Coronary artery (tissue), 2 donors: ENCODE measurements around the gene NHSL2.

Source experiments
- DNase-seq: peaks from one replicate; pipeline ENCODE4 v3.0.0-alpha.2; 2017; ENCODE audit warnings: low spot score
- H3K27ac ChIP-seq, 2 donors: fragments of 200-600 bp; sonication (generic); one replicate each; pipeline ENCODE4 v1.5.1; 2016 to 2019
- H3K4me3 ChIP-seq: fragments of 200-600 bp; sonication (generic); 2 replicates; pipeline ENCODE4 v1.5.1; 2016; ENCODE audit warnings: mild to moderate bottlenecking, moderate library complexity
- TF ChIP-seq, protein P1 (sequence below): fragments of 200-600 bp; sonication (generic); IDR thresholded peaks from one replicate; pipeline ENCODE4 v1.5.1; 2019; ENCODE audit warnings: antibody characterized with exemption

NHSL2 gene

DNA sequence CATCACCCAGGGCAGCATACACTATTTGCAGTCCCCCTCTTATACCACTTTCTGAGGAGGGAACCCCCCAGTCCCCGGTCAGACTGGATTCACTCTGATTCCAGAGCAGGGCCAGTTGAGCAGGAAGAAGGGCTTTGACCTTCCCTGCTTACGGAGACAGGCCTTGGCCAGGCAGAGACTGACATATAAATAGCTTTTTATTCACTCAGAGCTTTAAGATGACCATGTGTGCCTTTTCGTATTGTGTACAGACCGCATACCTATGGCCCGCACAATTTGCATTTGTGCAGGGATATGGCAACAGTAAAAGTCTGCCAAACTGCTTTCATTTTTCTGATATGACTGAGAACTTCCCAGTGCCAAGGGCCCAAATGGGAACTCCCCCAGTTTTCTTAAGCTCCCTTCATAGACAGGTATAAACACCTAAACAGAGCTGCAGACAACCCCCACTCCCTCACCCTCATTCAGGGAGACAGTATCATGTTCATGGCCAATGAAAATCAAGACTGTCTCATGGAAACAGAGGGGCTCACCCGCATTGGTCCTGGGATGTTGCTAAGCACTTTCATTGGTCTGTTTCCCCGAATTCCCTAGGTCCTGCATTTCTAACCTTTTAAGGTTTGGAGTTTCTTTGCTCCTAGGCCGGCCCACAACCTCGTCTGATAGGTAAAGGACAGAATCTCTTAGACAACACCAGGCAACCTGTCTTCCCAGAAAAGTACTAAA is 135.1 kb downstream of the NHSL2 start:
- H3K27ac ChIP-seq = peak overlapping the region; percentile 59 to 82
- peak; percentile 72 for DNase-seq

DNA sequence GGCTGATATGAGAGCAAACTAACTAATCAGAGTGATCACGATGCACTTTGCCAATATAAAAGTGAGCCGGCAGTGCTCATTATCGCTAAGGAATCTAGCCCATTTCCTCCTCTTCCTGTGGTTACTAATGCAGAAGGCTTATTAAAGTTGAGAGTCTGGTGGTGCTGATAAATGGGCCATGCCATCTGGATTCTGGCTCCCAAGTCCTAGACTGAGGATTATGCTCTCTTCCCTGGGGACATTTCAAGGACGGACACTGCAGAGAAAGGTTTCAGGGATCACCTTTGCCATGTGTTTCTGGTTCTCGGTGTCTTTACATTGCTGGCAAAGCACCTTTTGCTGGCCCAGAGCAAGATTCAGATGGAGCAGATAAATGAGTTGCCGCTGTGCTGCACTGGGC is 135.8 kb downstream of the NHSL2 start:
- peak overlapping the region in 1 of 2 donors; percentile 82 for H3K27ac ChIP-seq

More for the DNA sequence above, 135.1 kb downstream of the NHSL2 start:
- H3K4me3 ChIP-seq = no peak overlapping the region
- TF ChIP-seq, protein P1, sequence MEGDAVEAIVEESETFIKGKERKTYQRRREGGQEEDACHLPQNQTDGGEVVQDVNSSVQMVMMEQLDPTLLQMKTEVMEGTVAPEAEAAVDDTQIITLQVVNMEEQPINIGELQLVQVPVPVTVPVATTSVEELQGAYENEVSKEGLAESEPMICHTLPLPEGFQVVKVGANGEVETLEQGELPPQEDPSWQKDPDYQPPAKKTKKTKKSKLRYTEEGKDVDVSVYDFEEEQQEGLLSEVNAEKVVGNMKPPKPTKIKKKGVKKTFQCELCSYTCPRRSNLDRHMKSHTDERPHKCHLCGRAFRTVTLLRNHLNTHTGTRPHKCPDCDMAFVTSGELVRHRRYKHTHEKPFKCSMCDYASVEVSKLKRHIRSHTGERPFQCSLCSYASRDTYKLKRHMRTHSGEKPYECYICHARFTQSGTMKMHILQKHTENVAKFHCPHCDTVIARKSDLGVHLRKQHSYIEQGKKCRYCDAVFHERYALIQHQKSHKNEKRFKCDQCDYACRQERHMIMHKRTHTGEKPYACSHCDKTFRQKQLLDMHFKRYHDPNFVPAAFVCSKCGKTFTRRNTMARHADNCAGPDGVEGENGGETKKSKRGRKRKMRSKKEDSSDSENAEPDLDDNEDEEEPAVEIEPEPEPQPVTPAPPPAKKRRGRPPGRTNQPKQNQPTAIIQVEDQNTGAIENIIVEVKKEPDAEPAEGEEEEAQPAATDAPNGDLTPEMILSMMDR = no peak

DNA sequence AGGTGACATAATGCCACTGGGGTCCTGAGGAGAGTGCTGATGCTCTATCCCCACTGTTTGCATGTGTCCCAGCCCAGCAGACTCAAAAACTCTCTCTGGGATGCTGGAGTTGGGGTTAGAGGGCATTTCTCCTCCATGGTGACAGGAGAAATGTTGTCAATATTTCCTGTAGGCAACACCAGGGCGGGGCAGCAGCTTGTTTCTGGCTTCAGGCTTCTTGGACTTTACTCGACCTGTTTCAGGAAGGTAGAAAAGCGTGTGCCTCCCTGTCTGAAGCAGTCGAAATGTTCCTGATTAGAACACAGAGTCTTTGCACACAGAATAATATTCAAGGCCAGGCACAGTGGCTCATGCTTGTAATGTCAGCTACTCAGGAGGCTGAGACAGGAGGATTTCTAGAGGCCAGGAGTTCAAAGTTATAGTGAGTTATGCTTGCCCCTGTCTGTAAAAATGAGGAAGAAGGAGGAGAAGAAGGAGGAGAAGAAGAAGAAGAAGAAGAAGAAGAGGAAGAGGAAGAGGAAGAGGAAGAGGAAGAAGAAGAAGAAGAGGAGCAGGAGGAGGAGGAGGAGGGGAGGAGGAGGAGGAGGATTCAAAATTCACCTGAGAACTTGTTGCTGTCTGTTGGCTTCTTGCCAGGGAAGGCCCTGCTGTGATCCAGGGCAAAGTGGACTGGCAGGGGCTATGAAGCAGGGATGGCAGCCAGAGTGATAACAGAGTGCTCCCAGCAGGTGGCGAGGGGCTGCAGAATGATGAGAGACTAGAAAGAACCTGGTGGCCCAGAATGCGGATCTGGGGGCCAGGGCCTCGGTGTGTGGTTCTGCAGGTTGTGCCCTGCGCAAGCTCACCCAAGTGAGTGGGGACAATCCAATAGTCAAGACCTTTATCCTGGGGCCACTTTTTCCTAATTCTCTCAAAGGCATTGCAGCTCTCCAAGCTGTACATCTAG is 138.1 kb downstream of the NHSL2 start:
- peak; percentile 28 for DNase-seq
- TF ChIP-seq, protein P1 = no peak
- H3K4me3 ChIP-seq = no peak overlapping the region
- H3K27ac ChIP-seq = no peak overlapping the region

More for the DNA sequence above, 135.8 kb downstream of the NHSL2 start:
- no peak overlapping the region for H3K4me3 ChIP-seq
- DNase-seq = peak; percentile 19
- TF ChIP-seq, protein P1 = no peak

DNA sequence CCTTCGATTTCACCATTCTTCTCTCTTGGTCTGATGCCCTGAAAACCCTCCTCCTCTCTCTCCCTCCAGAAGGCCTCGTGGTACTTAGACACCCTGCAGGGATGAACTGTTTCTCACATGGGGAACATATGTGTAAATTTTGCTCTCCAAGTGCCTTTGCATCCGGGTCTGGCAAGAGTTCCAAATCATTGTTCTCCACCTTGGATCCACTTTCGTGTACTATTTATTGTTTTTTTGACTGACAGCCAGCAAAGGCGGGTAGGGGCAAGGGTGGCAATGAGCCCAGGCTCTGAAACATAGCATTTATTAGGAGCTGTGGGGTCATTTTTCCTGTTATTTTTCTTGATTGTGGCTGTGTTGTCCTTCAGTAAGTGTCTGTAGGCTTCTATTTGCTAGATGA is 139.4 kb downstream of the NHSL2 start:
- Histone ChIP-seq H3K27ac (no peak overlapping the region), H3K4me3 (no peak overlapping the region)
- peak; percentile 26 for DNase-seq
- TF ChIP-seq, protein P1 = no peak

DNA sequence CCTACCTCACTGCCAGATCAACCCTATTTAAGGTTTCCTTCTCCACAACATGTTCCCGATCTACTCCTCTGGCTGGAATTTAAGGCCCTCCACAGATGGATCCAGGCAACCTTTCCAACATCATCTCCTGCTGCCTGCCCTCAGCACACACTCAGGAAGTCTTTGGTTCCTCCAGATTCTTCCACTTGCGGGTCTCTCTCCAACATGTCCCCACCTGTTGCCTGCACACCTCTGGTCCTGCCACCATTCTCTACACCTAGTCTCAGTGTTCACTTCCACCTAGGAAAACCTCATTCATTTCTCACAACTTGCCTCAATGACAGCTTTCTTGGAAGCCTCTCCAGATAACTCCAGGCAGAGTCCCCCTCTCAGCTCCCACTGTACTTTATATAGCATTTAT is 140.9 kb downstream of the NHSL2 start:
- peak; percentile 14 for DNase-seq
- Histone ChIP-seq H3K27ac (no peak overlapping the region), H3K4me3 (no peak overlapping the region)
- TF ChIP-seq, protein P1 = no peak

DNA sequence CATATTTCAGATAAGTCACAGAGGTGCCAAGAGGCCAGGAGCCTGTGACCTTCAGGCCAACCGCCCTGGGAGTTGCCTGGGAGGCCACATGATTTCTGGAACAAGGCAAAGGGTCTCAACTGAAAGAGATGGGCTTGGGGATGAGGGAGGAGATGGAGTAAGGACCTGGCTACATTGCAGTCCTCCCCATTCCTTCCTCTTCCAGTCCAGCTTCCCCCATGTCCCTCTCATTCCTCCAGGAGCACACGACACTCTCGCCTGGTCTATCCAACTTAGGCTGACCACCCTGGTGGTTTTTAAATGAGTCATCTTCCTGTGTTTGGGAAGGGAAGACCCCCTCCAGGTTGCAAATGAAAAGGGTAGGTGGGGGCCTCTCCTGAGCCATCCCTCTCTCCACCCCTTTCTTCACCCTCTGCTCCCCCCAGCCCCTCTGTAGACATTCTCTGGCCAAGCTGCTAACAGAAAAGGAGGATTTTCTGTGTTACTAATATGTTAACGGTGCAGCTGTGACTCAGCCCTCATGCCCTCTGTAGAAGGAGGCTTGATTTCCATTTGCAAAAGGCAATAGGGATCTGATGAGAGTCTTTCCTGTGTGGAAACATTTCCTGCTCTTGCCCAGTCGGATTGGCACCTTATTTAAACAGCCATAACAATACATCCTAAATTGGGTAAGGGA is 141.9 kb downstream of the NHSL2 start:
- Histone ChIP-seq H3K4me3 (no peak overlapping the region), H3K27ac (peak overlapping the region in 1 of 2 donors; percentile 15)
- TF ChIP-seq, protein P1 = no peak
- peak; percentile 33 for DNase-seq
